Ovary (tissue), 3 donors: ENCODE data around the gene DGKI.

Source experiments
- CTCF ChIP-seq, 3 donors: fragments of 450-650 bp in 2 of 3; fragments of 200-600 bp in 1 of 3; IDR thresholded peaks; one replicate each; pipeline versions ENCODE4 v1.5.1 to v1.8.0; 2016 to 2022; ENCODE audit warnings: antibody characterized with exemption in 3 of 3, mild to moderate bottlenecking in 1 of 3
- POLR2A ChIP-seq: fragments of 450-650 bp; IDR thresholded peaks from one replicate; pipeline ENCODE4 v1.6.1; 2017; ENCODE audit warnings: antibody characterized with exemption, mild to moderate bottlenecking, moderate library complexity
- donor health status: DM: no; HTN: no; CAD: no.

- TF ChIP-seq POLR2A (no peak), CTCF (IDR thresholded peaks at IDR 0.05) (no peak)
Measured at GRCh38 chr7:137635132-137635531, 211.6 kb downstream of the DGKI start.
